ENCODE results near the gene TRUB2.
A peak's percentile ranks its signal among the peaks of the same experiment; 100 is the strongest.

Gene TRUB2, protein sequence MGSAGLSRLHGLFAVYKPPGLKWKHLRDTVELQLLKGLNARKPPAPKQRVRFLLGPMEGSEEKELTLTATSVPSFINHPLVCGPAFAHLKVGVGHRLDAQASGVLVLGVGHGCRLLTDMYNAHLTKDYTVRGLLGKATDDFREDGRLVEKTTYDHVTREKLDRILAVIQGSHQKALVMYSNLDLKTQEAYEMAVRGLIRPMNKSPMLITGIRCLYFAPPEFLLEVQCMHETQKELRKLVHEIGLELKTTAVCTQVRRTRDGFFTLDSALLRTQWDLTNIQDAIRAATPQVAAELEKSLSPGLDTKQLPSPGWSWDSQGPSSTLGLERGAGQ

DNA sequence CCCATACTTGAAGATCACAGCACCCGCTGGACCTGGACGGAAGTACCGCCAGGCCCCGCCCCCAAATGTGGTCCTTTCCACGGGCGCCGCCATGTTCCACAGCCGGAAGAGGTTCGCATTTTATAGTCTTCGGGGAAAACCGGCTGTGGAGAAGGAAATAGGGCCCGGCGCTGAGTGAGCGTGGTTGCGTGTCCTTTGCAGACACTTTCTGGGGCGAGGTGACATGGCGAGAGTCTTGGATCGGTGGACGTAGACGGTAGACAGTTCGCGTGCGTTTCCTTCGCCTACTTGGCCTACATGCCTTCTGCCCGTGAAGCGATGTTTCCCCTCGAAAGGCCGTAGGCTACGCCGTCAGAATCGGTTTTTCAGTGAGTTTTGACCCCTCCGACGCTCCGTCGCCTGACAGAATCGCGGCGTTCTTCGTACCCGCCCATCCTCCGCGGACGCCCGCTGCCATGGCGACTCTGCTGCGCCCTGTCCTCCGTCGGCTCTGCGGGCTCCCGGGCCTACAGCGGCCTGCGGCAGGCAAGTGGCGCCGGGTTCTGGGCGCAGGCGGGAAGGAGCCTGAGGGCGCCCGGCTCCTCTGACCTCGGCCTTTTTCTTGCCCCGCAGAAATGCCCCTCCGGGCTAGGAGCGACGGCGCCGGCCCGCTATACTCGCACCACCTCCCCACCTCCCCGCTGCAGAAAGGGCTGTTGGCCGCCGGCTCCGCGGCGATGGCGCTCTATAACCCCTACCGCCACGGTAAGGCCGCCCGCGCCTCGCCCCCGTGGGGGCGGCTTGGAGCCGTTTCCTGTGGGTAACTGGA lies at the start of gene TRUB2, which contains the start of gene COQ4:
TRUB2 (minus strand) TSS at position 44 of the 808 bp plus-strand sequence; CDS start at position 5, 39 bp downstream.
COQ4 (plus strand) TSS at position 436 of the 808 bp plus-strand sequence; CDS start at position 456, 20 bp downstream.
- DNase-seq (ENCODE audit: low read depth) = peak; percentile 95
- H3K4me3 ChIP-seq (ENCODE audit: low read depth, low read length) = peak within 1 kb of the TSS; percentile 92
- TF ChIP-seq, protein P1, sequence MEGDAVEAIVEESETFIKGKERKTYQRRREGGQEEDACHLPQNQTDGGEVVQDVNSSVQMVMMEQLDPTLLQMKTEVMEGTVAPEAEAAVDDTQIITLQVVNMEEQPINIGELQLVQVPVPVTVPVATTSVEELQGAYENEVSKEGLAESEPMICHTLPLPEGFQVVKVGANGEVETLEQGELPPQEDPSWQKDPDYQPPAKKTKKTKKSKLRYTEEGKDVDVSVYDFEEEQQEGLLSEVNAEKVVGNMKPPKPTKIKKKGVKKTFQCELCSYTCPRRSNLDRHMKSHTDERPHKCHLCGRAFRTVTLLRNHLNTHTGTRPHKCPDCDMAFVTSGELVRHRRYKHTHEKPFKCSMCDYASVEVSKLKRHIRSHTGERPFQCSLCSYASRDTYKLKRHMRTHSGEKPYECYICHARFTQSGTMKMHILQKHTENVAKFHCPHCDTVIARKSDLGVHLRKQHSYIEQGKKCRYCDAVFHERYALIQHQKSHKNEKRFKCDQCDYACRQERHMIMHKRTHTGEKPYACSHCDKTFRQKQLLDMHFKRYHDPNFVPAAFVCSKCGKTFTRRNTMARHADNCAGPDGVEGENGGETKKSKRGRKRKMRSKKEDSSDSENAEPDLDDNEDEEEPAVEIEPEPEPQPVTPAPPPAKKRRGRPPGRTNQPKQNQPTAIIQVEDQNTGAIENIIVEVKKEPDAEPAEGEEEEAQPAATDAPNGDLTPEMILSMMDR (conservative IDR thresholded peaks at IDR 0.05; ENCODE audit: low read depth, low read length) = no peak

DNA sequence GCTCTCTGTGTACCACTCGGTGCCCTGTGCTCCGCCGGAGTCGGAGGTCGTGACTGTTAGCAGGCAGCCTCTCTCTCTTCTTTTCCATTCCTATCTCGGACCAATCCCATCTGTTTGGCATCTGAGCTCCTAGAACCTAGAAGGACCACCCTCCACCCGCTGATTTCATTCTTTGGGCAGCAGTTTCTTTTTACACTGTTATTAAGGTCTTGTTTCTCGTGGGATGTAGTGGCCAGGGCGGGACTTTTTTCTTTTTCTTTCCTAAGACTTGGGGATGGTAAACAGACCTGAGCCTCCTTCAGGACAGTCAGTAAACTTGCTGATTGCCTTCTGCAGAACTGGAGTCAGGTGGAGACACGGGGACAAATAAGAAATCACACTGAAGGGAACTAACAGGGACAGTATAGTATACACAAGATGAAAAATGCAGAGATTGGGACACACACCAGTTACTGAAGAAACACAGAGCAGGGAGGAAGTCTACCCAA lies 49.4 kb upstream of the TRUB2 start:
- TF ChIP-seq, protein P1 (conservative IDR thresholded peaks at IDR 0.05; ENCODE audit: low read depth, low read length) = no peak
- H3K4me3 ChIP-seq (ENCODE audit: low read depth, low read length) = peak overlapping the region; percentile 99
- peak; percentile 30 for DNase-seq (ENCODE audit: low read depth)

GRCh38 chr9:128370752-128371629 lies 48.7 kb upstream of the TRUB2 start, which contains the start of gene URM1:
Gene URM1 (plus strand): TSS chr9:128371374. CDS start chr9:128371381, 7 bp downstream.
- TF ChIP-seq, protein P1 (conservative IDR thresholded peaks at IDR 0.05; ENCODE audit: low read depth, low read length) = peak; percentile 27
- DNase-seq (ENCODE audit: low read depth) = peak; percentile 96
- H3K4me3 ChIP-seq (ENCODE audit: low read depth, low read length) = peak within 1 kb of the TSS; percentile 99

- H3K4me3 ChIP-seq (ENCODE audit: low read depth, low read length) = peak overlapping the region; percentile 99
- peak; percentile 16 for DNase-seq (ENCODE audit: low read depth)
- TF ChIP-seq, protein P1 (conservative IDR thresholded peaks at IDR 0.05; ENCODE audit: low read depth, low read length) = no peak
Observed at GRCh38 chr9:128370367-128370751, 48.1 kb upstream of the TRUB2 start.

DNA sequence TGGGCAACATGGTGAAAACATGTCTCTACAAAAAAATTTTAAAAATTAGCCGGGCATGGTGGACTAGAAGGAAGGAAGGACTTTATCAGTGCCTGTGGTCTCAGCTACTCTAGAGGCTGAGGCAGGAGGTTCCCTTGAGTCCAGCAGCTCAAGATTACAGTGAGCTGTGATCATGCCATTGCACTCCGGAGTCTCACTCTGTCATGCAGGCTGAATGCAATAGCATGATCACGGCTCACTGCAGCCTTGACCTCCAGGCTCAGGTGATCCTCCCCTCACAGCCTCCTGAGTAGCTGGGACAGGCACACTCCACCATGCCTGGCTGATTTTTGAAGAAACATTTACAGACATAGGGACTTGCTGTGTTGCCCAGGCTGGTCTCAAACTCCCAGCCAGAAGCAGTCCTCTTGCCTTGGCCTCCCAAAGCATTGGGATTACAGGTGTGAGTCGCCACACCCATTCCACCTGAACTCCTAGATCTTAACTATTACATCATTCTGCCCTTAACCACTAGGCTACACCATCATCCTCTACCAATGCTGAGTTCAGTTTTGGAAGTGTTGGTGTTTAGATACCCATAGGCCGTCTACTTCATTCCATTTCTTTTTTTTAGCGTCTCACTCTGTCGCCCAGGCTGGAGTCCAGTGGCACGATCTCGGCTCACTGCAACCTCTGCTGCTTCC lies 46.9 kb upstream of the TRUB2 start:
- DNase-seq (ENCODE audit: low read depth) = no peak
- TF ChIP-seq, protein P1 (conservative IDR thresholded peaks at IDR 0.05; ENCODE audit: low read depth, low read length) = no peak

GRCh38 chr9:128365525-128365924 lies 43.3 kb upstream of the TRUB2 start:
- no peak overlapping the region for H3K4me3 ChIP-seq (ENCODE audit: low read depth, low read length)
- DNase-seq (ENCODE audit: low read depth) = no peak
- TF ChIP-seq, protein P1 (conservative IDR thresholded peaks at IDR 0.05; ENCODE audit: low read depth, low read length) = no peak

More for the DNA sequence above, 46.9 kb upstream of the TRUB2 start:
- no peak overlapping the region for H3K4me3 ChIP-seq (ENCODE audit: low read depth, low read length)
